T-helper 1 cell treated with Interleukin-12 subunit alpha and Interleukin-12 subunit beta and Interleukin-4 antibody, amounts not matched to agents 30 ng/mL and 1 ng/mL, for 36 hours (primary cell): ENCODE results near the gene MARF1. TPM values are rescaled to one million over a fixed set of nuclear protein-coding genes. Genes with fewer than 3 reads are reported as not detected.
"Not testable (repeated sequence)": the region's sequence is repeated elsewhere in the genome, so short reads cannot be mapped to it uniquely, and the experiment has no call there.

ENCODE experiments used
- intact Hi-C: fragments of 100-400 bp; cut with micrococcal nuclease; formaldehyde crosslinking; loops from one replicate; pipeline ENCODE4 v1.15.1; 2024
- total RNA-seq: library from RNA; stranded (reverse); gene quantifications from 2 replicates; pipeline ENCODE4 v1.2.3, GENCODE V29; 2022

Gene MARF1
- total RNA-seq, 1 donor from 2014 or later: 85.5 TPM

- intact Hi-C loops: loop anchor here (2.0 kb wide), 1 partner anchor 14 kb away; the partner anchor contains the start of gene NDE1
These were observed 6.5 kb downstream of the MARF1 start for GRCh38 chr16:15636392-15636873.

DNA sequence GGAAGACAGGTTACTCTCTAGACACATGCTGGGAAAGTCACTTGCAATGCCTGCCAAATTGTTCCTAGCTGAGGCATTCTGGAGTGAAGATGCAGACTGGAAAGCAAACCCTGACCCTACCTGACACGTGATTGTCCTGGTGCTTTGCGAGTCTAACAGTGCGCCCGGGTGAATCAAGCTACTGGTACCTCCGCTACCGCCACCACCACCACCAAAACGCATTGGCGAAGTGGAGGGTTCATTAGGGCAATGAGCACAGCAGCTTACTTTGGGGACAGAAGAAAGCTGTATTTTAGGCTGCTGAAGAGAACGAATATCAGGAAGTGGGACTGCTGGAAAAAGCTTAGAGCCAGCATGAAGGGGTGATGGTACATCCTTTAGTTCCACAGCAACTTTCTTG lies 7.0 kb downstream of the MARF1 start:
- intact Hi-C loops: loop anchor here (2.0 kb wide), 1 partner anchor 15 kb away; the partner anchor contains the start of gene NDE1

DNA sequence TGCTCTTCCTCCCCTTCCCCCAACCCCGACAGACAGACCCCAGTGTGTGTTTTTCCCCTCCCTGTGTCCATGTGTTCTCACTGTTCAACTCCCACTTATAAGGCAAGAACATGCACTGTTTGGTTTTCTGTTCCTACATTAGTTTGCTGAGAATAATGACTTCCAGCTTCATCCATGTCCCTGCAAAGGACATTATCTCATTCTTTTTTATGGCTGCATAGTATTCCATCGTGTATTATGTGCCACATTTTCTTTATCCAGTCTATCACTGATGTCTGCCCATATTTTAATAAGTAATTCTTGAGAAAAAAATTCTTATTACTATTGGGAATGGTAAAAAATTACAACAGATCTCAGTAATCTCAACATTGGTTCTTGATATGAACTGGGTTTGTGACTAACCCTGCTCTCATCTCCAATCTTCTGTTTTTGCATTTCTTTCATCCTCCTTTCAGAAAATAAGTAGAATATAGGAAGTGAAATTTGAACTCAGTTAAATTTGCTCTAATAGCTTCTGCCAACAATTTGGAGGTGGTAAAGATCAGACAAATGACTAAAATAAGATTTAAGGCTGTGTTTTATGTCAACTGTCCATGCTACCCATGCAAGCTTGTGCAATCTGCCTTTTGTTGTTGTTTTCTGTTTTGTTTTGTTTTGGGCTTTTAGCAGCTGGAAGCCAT lies 11.1 kb downstream of the MARF1 start:
- intact Hi-C loops: no loop called here

DNA sequence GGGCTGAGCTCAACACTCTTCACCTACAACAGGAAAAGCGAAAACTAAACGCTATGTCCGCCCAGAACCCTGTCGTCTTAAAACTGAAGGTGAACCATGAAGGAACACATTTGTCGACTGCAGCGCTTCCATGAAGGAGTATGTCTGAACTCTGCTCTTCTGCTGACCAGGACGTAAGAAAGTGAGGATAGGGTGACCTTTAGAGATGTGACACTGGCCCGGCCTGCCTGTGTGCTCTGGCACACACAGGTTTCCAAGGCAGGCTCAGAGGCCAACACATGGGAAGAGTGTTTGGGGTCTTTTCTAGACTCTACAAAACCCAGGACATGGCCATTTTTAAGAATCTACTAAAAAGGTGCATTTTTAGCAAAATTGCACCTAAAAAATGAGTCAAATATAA lies 21.1 kb downstream of the MARF1 start:
- intact Hi-C loops: no loop called here

- intact Hi-C loops: no loop called here
These were observed 21.5 kb downstream of the MARF1 start for GRCh38 chr16:15621456-15621855.

- intact Hi-C loops: no loop called here
These were observed 22.3 kb downstream of the MARF1 start for GRCh38 chr16:15620611-15621195.

DNA sequence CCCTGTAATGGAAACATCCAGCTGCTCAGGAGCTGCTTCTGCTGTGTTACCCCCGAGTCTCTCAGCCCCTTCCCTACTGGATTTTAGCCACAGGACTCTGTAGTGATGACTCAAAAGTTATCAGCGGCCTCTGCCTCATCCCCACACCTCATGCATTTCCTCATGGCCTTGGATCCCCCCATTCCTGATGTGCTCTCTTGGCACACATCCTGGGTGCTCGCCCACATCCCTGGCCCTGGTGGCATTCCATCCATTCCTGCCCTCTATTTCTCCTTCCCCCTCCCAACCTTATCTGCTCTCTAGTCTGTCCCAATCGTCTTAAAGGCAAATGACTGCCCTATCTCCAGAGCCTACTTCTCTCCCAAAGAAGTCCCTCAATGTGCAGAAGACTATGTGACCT lies 24.6 kb downstream of the MARF1 start:
- intact Hi-C loops: no loop called here

DNA sequence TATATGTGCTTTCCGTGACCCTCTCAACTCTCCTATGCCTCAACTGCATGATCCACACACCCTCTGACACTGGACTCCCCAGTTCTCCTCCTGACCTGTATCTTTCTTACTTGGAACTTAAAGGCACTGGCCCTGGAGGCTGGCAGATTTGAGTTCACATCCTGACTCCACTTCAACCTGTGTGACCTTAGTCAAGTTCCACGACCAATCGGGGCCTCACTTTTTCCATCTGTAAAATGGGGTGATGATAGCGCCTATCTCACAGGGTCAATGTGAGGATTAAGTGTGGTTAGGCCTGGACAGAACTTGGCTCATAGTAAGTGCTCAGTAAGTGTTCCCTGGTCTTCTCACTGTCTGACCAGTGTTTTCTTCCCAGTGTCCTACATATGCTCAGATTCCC lies 25.1 kb downstream of the MARF1 start:
- intact Hi-C loops: no loop called here

GRCh38 chr16:15616475-15617165 lies 26.3 kb downstream of the MARF1 start:
- intact Hi-C loops: no loop called here

DNA sequence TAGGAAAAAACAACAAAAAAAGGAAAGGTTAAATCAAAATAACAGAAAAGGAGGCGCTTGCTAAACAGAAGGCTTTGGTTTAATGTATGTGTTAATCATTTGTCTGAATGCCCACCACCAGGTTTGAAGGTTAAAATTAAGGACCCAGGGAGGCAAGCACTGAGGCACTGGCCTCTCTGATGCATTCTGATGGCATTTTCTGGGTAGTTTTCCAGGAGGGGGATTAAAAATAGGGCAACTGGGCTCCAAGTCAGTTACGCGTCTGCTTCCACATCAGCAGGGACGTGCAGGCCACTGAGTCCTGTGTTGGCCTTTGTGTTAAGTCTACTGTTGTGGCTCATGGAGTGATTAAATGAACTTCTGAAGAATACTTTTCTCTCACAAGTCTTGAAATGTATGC lies 26.9 kb downstream of the MARF1 start:
- intact Hi-C loops: no loop called here

DNA sequence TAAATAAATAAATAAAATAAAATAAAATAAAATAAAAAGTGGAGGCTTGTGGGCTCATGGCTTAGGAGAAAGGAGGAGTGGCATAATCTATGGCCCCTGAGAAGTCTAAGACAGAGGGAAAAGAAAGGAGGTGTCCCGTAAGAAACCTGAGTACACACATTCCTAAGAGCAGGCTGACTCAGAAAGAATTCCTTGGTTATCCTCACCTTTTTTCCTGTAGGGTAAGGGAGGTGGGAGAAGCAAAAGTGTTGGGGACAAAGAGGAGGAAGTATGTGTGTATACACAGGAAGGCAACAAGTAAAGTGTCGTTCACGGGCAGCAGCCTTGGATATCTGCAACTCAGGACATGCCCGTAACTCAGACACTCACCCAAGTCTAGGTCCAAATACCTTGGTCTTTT lies 29.3 kb downstream of the MARF1 start:
- intact Hi-C loops: no loop called here

- intact Hi-C loops: loop anchor here (2.0 kb wide), 1 partner anchor 21 kb away; no protein-coding TSS in a partner anchor
These were observed 31.3 kb downstream of the MARF1 start for GRCh38 chr16:15611610-15612009.

DNA sequence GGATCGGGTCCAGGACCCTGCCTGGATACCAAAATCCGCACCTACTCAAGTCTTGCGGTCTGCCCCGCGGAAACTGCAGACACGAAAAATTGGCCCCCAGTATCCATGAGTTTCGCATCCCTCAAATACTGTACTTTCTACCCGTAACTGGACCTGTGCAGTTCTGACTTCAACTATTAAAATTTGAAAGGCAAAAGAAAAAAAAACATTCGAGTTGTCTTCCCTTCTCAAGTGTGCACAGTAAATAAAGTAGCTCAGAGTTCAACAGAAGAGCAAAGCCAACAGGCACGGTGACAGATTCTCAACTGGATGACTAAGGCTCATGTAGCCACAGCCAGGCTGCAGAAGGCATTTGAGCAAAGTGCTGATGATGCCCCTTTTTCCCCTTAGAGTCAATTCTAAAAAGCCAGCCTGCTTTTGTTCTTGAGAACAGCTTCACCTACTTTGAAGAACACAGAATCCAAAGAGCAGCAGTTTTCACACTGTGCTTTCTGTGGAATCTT lies 32.5 kb downstream of the MARF1 start:
- intact Hi-C loops: loop anchor here (2.0 kb wide), 1 partner anchor 20 kb away; no protein-coding TSS in a partner anchor

DNA sequence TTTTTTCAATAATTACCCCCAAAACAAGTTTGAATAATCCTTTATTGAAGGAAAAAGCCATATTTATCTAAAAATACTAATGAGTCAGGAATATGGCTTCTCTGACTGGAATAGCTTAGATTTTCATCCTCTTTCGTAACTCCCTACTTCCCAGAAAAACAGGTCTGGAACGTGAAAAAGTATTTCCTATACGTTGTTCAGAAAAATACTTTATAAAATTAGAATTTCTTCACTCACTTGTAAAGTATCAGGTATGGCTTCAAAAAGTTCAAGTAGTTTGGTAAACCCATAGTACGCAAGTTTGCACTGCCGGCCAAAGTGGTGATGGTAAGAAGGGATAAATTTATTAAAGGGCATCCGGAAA lies 33.7 kb downstream of the MARF1 start:
- intact Hi-C loops: no loop called here

- intact Hi-C loops: no loop called here
These were observed 34.3 kb downstream of the MARF1 start for GRCh38 chr16:15608398-15609285.

- intact Hi-C loops: no loop called here
These were observed 35.1 kb downstream of the MARF1 start for GRCh38 chr16:15607700-15608396.

DNA sequence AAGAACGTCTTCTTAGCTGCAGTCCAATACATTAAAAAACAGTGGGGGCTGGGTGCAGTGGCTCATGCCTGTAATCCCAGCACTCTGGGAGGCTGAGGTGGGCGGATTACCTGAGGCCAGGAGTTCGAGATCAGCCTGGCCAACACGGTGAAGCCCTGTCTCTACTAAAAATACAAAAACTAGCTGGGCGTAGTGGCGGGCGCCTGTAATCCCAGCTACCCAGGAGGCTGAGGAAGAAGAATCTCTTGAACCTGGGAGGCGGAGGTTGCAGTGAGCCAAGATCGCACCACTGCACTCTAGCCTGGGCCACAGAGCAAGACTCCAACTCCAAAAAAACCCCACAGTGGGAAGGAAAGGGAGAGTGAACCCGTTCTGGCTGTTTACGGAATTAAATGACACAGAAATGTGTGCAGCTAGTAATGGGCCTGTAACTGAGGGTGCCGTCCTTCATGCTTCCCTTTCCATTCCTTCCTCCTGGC lies 35.7 kb downstream of the MARF1 start:
- intact Hi-C loops: not testable (repeated sequence)

- intact Hi-C loops: no loop called here
These were observed 36.3 kb downstream of the MARF1 start for GRCh38 chr16:15606518-15607220.

DNA sequence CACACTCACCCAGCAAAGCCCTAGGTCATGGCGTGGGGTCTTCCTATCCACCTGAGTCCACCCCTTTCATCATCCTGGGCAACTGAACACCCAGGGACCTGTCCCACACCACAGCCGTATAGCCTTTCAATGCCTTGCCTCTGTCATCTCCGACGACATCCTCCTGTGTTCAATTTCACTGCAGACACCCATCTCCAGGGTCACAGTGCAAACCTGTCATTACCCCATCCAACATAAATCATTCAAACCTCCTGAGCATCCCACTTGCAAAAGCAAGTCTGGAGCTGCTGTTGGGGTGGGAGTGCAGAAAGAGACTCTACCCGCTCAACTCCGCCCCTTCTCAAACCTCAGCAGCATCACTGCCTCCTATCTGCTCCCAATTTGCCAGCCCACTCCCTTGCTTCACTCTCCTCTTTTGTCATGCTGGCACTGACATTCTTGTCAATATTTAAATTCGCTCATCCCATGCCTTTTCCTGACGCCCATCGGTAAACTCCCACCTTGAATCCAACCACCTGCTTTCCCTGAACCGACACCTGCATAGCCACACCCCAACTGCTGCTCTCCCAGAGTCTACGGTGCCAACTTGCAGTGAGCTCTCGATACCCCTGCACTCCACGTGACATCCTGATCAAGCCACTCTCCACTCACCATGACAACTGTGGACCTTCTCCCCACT lies 37.0 kb downstream of the MARF1 start:
- intact Hi-C loops: no loop called here
